Heart left ventricle (tissue), 13 donors: ENCODE results near the gene KRT81.

Experiments used
- POLR2A ChIP-seq, 2 donors: fragments of 450-650 bp; IDR thresholded peaks; one replicate each; pipeline ENCODE4 v1.6.1; 2017; ENCODE audit warnings: antibody characterized with exemption in 2 of 2, mild to moderate bottlenecking in 2 of 2, moderate library complexity in 2 of 2
- TF ChIP-seq, protein P1 (sequence below), 12 donors: fragments of 200-600 bp; sonication (generic) in 4 of 12; IDR thresholded peaks; one replicate each; pipeline versions ENCODE4 v1.5.0 to v1.8.0; 2018 to 2022; ENCODE audit warnings: antibody characterized with exemption in 12 of 12, mild to moderate bottlenecking in 5 of 12
- donor health status: ischemic (EF 13 %, LVEDD 7.1; RV severe dilation, severe dysfunction).
- donor health status: DM: no; HTN: yes; CAD: no.
- donor health status: DM: no; HTN: no; CAD: no.
- donor health status: ischemic (EF 25% LVEDD 6.9; RV normal size, moderate dysfunction).
- donor health status: ischemic (EF 25% LVEDD 5.7; RV mildly dilated, moderate dysfunction).
- donor health status: ischemic (EF 35%, LVEDD 5.7; RV mildly dilated, moderate dysfunction).
- donor health status: nonischemic (EF 11% LVEDD 7.7; RV severe dilation, severe dysfunction).
- donor health status: DM: yes; HTN: yes; CAD: no.
- donor health status: PGD.
- donor health status: ischemic (EF 29% LVEDD 5.4; RV normal size, mild dysfunction).
- donor health status: nonischemic (EF 23%, LVEDD 6.1; RV moderate dilation, normal function).

DNA sequence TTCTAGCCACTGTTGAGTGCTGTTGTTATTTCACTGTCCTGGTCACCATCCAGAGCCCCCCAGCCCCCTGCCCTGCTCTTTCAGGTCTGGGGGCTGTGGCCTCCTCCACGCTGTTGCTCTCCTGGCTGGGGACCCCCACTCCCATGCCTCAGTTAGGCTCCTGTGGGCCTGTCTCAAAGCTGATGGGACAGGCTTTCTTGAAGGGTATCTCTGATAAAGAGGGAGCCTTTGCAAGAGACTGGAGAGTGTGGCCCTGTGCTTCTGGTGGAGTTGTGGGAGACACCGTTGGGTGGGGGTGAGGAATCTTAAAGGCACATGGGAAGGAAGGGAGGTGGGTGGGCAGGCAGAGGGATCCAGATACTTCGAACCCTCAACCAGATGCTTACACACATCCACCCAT lies 29.0 kb downstream of the KRT81 start:
- TF ChIP-seq POLR2A (IDR thresholded peaks at IDR 0.05) = no peak
- TF ChIP-seq, protein P1, sequence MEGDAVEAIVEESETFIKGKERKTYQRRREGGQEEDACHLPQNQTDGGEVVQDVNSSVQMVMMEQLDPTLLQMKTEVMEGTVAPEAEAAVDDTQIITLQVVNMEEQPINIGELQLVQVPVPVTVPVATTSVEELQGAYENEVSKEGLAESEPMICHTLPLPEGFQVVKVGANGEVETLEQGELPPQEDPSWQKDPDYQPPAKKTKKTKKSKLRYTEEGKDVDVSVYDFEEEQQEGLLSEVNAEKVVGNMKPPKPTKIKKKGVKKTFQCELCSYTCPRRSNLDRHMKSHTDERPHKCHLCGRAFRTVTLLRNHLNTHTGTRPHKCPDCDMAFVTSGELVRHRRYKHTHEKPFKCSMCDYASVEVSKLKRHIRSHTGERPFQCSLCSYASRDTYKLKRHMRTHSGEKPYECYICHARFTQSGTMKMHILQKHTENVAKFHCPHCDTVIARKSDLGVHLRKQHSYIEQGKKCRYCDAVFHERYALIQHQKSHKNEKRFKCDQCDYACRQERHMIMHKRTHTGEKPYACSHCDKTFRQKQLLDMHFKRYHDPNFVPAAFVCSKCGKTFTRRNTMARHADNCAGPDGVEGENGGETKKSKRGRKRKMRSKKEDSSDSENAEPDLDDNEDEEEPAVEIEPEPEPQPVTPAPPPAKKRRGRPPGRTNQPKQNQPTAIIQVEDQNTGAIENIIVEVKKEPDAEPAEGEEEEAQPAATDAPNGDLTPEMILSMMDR (IDR thresholded peaks at IDR 0.05) = no peak
